ENCODE measurements around the gene GGT6. TPM values are rescaled to one million over a fixed set of nuclear protein-coding genes. Genes with fewer than 3 reads are reported as not detected.

GGT6 gene
- total RNA-seq: 10 to 100 TPM in 1 of 2 donors, 1 to 10 TPM in 1; 8.8 to 12.3 TPM
- polyA plus RNA-seq: 1 to 10 TPM; 2.8 to 6.1 TPM
- long read RNA-seq, donor 1, partial matches to known transcripts: 0 of 4 reads
- long read RNA-seq, donor 1, other reads (novel, unspliced or antisense): 0 of 4 reads
- long read RNA-seq, donor 2: 0 reads
- long read RNA-seq, donor 3, partial matches to known transcripts: 0 of 4 reads
- long read RNA-seq, donor 3, other reads (novel, unspliced or antisense): 0 of 4 reads
- long read RNA-seq, donor 4, partial matches to known transcripts: 0 of 2 reads
- long read RNA-seq, donor 4, other reads (novel, unspliced or antisense): 0 of 2 reads
- long read RNA-seq, donor 5, partial matches to known transcripts: 0 of 1 reads
- long read RNA-seq, donor 5, other reads (novel, unspliced or antisense): 0 of 1 reads

- Histone ChIP-seq H3K27ac (ENCODE audit: low read depth in 1 of 2, low read length in 1 of 2) (no peak within 1 kb of the TSS), H3K9me3 (ENCODE audit: control insufficient read depth in 4 of 4, insufficient read depth in 3 of 4, low read length in 3 of 4) (no peaks in the 10 kb centered on the region), H3K27me3 (ENCODE audit: control insufficient read depth in 3 of 3, insufficient read depth in 3 of 3, low read length in 2 of 3) (no peaks in the 10 kb centered on the region), H3K36me3 (ENCODE audit: control insufficient read depth in 4 of 4, insufficient read depth in 4 of 4, low read length in 4 of 4) (no peaks in the 10 kb centered on the region), H3K4me1 (ENCODE audit: control insufficient read depth in 5 of 5, insufficient read depth in 5 of 5, low read length in 5 of 5) (peaks cover 0 to 13% (median 9%) of the 10 kb centered on the region in 5 donors), H3K9ac (ENCODE audit: insufficient read depth in 1 of 2, low read length in 2 of 2) (no peak within 1 kb of the TSS), H3K4me3 (no peak within 1 kb of the TSS)
- DNase-seq: peak in 1 of 3 donors; percentile 57
- 74 to 81% methylated on average over 12 of the region's 12 CpGs for WGBS, 2 donors
- no peak for TF ChIP-seq CTCF (IDR thresholded peaks at IDR 0.05; ENCODE audit: control extremely low read depth, extremely low read depth)
- no peak for ATAC-seq (ENCODE audit: insufficient read depth, low FRiP score)
Measured at GRCh38 chr17:4560421-4560820, at the start of gene GGT6. GGT6 (minus strand) TSS chr17:4560577; CDS start chr17:4560521, 56 bp downstream.

GRCh38 chr17:4610162-4610561 is 49.8 kb upstream of the GGT6 start:
- no peak overlapping the region for H3K27ac ChIP-seq (ENCODE audit: low read depth in 1 of 2, low read length in 1 of 2)
- 65 to 95% methylated on average over 5 of the region's 5 CpGs for WGBS, 2 donors
- no peak for TF ChIP-seq CTCF (IDR thresholded peaks at IDR 0.05; ENCODE audit: control extremely low read depth, extremely low read depth)
- H3K4me1 ChIP-seq (ENCODE audit: control insufficient read depth in 5 of 5, insufficient read depth in 5 of 5, low read length in 5 of 5): peaks cover 0 to 35% (median 28%) of the 10 kb centered on the region in 5 donors
- no peaks in the 10 kb centered on the region for H3K36me3 ChIP-seq (ENCODE audit: control insufficient read depth in 4 of 4, insufficient read depth in 4 of 4, low read length in 4 of 4)
- H3K4me3 ChIP-seq: no peak overlapping the region
- ATAC-seq (ENCODE audit: insufficient read depth, low FRiP score) (no peak), DNase-seq (no peak)
- H3K9ac ChIP-seq (ENCODE audit: insufficient read depth in 1 of 2, low read length in 2 of 2): no peak overlapping the region
- no peaks in the 10 kb centered on the region for H3K9me3 ChIP-seq (ENCODE audit: control insufficient read depth in 4 of 4, insufficient read depth in 3 of 4, low read length in 3 of 4)
- H3K27me3 ChIP-seq (ENCODE audit: control insufficient read depth in 3 of 3, insufficient read depth in 3 of 3, low read length in 2 of 3): no peaks in the 10 kb centered on the region

DNA sequence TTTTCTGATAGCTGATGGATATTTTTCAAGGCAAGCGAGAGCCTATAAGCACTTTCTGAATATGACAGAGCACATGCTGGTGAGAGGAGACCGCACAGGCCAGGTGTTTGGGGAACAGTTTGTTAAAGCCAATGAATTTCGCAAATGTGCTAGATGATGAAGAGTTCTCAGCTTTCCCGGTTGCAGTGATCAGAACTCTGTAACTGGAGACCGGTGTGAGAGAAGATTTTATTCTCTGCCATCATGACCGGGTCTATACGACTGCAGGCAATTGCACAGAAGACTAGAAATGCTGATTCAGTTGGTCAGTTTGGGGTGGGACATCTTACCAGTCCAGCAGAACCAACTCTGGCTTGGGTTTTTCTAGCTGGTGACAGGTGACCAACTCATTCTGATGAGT is 49.4 kb upstream of the GGT6 start:
- ATAC-seq (ENCODE audit: insufficient read depth, low FRiP score) (no peak), DNase-seq (no peak)
- Histone ChIP-seq H3K9ac (ENCODE audit: insufficient read depth in 1 of 2, low read length in 2 of 2) (no peak overlapping the region), H3K4me1 (ENCODE audit: control insufficient read depth in 5 of 5, insufficient read depth in 5 of 5, low read length in 5 of 5) (peaks cover 0 to 39% (median 28%) of the 10 kb centered on the region in 5 donors), H3K27ac (ENCODE audit: low read depth in 1 of 2, low read length in 1 of 2) (no peak overlapping the region), H3K4me3 (no peak overlapping the region), H3K27me3 (ENCODE audit: control insufficient read depth in 3 of 3, insufficient read depth in 3 of 3, low read length in 2 of 3) (no peaks in the 10 kb centered on the region), H3K36me3 (ENCODE audit: control insufficient read depth in 4 of 4, insufficient read depth in 4 of 4, low read length in 4 of 4) (no peaks in the 10 kb centered on the region), H3K9me3 (ENCODE audit: control insufficient read depth in 4 of 4, insufficient read depth in 3 of 4, low read length in 3 of 4) (no peaks in the 10 kb centered on the region)
- TF ChIP-seq CTCF (IDR thresholded peaks at IDR 0.05; ENCODE audit: control extremely low read depth, extremely low read depth): no peak
- WGBS, 2 donors: 72 to 78% methylated on average over 7 of the region's 7 CpGs
